GM21526 (cell line): ENCODE measurements around the gene PASK.

Experiments used
- ATAC-seq: cut with Tn5 transposase; IDR thresholded peaks from one replicate; pipeline ENCODE4 v1.9.1; 2021; ENCODE audit warnings: moderate library complexity; ENCODE audit not compliant: unreplicated experiment, low FRiP score

PASK gene

DNA sequence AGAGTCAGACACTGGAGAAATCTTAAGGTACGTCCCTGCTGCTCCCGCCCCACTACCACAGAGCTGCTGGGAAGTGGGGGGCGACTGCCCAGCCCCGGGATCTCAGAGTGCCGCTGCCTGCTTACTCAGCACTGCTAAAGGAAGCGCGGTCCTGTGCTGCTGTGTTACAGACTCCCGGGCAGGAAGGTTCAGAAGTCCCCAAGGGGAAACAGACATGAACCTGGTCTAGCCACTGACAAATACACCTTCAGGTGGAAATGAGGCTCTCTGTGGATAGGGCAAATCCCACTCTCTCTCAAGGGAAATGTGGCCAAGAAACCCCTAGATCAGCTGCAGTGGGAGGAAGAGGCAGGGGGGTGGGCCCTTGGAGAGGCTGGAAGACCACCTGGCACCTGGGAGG, 60.9 kb downstream of the PASK start:
- no peak for ATAC-seq

DNA sequence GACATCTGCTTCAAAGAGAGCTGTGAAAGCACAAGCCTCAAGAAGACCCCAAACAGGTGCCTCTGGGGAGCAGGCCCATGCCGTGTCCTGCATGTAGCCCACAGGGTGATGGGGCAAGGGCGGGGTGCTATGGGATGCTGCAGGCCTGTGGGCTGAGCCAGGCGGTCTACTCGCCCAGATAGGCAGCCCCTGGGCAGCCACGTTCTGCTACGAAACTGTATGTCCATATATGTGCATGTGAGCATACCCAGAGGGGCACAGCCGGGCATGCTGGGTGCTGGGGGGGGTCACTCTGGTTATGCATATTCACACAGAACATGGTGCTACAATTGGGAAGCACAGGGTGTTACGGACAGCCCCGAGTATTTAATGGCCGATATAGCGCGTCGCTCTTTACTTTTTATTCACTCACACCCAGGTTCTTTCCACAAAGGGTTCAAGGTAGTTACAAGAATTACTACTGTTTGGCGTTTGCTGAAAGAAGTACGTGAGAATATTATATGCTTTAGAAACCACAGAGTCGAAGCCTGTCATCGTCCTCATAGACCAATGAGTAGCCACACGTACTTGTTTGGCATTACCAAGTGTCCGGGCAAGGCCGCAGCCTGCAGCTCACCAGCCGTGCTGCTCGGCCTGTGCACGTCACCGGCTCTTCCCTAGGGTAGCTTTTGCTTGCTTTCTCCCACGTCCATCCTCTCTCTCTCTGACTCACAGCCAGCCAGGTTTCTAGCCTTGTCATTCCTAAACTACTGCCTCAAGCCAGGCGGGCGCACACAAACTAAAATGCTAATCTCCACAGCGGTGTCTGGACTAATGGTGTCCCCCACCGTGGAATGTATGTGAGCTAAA, 61.6 kb downstream of the PASK start:
- ATAC-seq, result no peak

DNA sequence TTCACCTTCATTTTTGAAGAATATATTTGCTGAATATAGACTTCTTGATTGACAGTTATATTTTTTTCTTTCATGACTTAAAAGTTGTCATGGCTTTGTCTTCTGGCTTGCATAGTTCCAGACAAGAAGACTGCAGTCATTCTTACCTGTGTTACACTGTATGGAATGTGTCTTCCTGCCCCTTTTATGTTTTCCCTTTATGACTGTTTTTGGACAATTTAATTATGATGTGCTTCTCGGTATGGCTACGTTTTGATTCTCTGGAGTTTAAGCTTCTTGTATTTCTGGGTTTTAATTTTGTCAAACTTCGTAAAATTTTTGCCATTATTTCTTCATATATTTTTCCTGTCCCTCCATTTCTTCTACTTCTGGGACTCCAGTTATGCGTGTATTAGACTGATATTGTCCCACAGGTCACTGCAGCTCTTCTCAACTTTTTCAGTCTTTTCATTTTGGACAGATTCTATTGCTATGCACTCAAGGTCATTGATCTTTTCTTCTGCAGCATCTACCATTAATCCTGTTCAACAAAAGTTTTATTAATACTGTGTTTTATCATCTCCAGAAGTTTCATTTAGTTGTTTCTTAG, 64.3 kb downstream of the PASK start:
- ATAC-seq, result no peak

DNA sequence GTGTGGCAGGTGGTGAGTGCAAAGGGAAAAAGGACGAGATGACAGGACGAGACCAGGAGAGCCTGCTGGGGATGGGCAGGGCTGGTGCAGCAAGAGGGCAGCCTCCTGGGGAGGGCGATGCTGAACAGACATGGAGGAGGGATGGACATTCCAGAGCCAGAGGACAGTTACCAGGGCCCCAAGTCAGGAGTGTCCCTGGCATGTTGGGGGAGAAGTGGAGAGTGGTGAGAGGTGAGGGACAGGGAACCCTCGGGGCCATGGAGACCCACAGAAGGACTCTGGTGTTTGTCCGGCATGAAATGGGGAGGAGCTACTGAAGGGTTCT, 66.2 kb downstream of the PASK start:
- no peak for ATAC-seq

DNA sequence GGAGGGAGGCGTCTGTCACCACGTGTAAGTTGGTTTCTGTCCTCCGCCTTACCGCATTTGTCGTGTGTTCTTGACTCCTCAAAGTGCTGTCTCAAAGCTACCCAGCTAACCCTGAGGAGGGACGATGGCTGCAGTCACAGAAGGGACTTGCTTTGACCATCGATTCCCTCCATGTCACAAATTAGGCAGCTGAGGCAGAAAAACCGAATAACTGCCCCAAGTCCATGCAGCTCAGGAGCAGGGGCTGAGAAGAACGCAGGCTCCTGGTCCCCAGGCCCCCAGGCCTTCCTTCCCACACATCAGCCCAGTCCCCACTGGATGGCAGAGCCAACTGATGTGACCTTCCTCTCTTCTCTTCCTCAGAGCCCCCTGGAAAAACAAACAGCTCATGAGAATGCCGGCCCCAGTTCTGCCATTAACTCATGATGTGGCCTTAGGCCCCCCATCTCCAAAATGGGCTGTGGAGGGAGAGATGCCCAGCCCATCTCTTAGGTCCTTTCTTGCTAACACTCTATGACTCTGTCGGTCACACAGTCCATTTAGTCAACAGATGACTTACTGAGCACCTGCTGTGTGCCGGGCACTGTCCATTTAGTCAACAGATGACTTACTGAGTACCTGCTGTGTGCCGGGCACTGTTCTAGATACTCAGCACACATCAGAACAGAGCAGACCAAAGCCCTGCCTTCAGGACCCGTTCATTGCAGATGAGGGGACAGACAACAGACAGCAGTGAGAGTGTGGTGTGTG, 66.8 kb downstream of the PASK start:
- ATAC-seq, result no peak

DNA sequence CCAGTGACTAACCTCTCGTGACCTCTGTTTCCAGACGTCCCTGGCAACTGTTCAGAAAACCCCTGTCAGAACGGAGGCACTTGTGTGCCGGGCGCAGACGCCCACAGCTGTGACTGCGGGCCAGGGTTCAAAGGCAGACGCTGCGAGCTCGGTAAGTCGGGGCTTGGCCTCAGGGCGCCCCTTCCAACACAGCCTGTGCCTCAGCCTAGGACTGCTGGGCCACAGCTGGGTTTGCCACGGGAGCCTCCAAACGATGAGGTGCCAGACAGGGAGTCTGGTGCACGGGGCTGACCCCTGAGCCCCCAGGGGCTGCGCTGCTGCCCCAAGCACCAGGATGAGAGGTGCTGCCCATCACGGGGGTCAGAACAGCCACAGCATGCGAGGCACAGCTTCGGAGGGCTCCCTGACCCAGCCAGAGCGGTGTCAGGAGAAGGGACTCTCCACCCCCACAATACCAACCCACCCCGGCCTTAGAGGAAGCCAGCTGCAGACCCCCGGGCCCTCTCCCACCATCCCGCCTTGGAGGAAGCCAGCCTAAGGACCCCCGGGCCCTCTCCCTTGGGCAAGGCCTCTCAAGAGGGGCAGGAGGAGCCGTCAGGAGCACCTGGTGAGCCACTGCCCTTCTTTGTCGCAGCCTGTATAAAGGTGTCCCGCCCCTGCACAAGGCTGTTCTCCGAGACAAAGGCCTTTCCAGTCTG, 67.5 kb downstream of the PASK start:
- no peak for ATAC-seq

DNA sequence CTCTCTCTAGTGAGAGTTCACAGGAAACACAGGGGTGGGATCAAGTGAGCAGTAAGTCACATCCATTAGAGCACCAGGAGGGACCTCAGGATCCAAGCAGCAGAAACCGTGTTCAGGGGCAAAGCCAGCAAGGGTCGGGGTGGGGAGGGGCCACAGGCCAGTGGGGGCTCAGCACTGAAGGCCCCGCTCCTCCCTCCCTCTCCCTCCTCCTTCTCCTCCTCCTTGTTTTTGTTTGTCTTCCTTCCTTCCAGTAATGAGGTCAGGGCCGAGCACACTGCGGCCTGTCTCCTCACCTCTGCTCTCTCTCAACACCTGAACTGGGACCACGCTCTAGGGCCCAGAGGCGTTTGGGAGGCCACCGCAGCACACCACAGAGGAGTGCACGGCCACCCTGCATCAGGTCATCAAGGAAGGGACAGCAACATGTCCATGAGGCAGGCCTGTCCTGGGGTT, 68.1 kb downstream of the PASK start:
- no peak for ATAC-seq

DNA sequence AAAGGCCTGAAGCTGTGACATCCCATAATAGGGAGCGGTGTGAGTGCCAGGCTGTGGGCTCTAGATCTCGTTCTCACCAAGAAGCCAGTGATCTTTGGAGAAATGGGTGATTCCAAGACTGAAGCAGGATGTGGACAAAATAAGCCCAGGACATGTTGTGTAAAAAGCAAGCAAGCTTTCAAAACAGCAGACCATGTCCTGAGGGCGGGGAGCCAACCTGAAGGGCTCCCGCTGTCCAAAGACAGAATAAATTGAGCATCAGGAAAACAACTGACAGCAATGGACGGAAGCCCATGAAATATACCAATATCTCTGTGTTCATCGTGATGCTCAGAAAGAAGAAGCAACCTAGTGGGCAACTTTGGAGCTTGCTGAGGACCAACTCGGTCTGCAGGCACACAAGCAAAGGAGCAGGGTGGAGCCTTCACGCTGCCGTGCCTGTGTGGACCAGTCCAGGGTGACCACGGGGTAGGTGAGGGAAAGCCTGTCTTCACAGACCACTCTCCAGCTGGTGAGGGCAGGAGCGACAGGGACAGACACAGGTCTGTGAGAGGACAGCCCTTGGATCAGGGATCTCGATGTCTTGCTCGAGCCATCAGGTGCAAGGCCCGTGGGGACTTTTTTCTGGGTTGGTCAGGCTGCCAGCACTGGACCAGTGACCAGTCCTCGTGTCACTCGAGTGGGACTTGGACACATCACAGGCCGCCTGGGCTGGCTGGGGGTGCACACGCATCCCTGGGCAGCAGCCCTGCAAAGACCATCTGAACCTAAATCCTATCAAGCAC, 68.7 kb downstream of the PASK start:
- no peak for ATAC-seq

DNA sequence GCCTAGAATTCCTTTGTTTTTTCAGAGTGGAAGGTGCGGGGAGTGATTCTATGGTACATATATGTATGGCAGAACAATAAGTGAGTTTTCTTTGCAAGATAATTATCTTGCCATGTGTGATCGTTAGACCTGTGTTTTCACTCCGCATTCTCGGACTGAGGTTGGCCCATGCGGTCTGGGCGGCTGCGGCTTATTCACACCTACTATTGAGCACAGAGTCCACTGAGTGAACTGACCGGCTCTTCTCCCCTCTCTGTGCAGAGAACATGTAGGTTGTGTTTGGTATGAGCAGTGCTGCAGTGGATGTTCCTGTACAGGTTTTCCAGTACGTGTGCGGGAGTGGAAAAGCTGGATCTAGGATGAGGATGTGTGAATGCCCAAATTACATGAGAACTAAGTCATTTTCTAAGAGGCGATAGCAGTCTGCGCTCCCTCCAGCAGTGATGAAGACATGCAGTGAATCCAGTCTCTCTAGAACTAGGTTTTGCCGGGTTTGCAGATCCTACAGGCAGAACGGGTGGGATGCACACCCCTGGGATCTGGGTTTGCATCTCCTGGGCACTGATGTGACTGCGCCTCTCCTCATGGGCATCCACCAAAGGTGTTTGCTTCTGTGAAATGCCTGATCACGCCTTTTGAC, 74.3 kb downstream of the PASK start:
- no peak for ATAC-seq

DNA sequence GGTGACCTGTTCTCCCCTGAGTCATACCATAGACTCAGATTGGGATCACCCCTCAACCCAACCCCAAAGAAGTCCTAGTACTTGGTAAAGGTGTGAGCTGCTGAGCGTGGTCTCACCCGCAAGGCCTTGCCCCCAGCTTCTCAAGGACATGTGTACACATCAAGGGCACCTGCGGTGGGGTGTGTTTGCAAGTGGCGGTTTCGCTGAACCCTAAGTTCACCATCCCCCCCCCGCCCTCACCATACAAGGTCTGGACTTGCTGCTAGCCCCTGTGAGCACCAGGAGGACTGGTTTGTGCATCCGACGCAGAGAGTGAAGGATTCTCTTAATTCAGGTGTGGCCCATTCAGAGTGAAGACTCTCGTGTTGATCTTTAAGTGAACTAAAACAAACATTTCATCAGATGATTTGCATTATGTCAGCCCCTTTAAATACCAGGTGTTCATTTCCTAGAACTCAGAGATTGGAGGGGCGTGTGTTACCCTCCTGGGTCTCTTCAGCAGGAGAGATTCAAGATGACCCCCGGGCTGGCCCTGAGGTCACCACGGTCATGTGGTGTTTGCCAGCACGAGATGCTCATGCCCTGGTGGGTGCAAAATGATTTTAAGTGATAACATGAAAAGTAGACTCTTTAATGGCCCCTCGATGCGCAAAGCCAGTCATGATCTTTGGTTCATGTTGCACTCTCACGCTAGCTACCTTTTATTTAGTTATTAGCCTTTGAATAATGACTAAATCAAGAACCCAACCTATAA, 75.0 kb downstream of the PASK start:
- ATAC-seq, result no peak

DNA sequence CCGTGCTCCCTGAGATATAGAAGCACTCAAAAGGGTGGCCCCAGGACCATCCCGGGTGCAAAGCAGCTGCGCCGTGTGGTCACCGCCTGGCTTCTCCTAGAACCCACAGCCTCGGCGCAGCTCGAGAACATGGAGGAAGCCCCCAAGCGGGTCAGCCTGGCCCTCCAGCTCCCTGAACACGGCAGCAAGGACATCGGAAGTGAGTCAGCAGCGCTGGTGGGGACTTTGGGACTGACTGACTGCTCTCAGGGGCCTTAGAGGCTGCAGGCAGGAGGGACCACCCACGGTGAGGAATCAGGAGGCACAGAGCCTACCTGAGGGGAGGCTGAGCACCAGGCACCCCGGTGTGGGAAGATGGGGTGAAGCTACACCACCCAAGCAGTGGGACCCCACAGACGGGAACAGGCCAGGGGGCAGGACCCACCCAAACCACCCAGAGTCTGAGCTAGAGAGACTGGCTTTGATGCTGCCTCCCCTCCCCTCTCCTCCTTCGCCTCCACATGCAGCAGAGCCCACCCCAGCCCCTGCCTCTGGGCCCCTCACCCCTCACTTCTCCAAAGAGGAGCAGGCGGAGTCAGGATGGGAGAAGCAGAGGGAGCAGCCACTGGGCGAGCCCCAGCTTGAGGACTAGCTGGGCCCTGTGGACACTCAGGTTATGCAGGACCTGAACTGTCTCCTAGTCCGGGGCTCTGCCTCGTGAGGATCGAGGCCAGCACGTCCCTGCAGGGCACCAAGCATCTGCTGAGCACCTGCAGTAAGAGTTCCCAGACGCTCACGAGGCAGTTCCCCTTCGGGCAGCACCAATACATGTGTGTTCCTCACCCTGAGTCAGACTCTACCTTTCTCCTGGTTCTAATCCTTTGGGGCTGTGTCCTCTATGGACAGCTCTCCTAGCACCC, 75.9 kb downstream of the PASK start:
- no peak for ATAC-seq

DNA sequence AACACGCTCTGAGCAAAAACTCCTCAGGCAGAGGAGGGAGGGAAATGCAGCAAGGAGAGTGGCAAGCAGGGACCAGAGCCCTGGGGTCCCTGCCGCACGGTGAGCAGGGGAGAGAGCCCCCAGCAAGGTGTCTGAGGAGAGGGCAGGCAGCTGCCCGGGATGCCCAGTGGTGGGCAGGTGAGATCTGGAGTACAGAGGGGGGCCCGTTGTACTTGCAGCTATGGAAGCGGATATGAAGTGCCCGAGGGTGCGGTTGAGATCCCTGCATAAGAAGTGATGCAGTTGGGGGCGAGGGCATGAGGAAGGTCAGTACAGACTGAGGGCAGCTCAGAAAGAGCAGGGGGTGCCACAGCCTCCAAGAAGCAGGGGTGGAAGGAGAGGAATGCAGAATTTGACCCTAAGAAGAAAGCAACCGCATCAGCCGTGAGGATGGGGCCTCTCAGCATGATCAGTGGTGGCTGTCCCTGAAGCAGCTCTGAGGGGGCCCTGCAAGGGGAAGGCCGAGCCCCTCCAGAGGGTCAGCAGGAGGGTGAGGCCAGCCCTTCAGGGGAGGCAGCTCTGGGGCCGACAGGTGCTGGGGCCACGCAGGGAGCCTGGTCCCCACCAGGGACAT, 76.6 kb downstream of the PASK start:
- no peak for ATAC-seq

DNA sequence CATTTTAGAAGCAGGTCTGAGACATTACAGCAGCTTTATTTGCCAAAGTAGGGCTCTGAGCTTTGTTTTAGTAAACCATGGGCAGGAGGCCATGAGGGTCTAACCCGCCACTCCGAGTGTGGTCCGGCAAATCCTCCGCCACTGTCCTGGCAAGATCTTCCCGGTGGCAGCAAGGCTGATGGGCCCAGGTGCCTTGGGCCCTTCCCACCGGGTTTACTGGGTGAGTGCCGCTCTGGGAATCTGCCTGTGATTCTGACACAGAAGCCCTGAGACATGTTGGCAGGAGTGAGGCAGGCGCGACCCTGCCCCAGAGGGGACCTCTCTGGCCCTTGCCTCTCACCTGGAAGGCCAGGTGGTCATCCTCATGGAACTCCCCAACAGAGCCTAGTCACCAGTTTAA, 77.1 kb downstream of the PASK start:
- no peak for ATAC-seq

DNA sequence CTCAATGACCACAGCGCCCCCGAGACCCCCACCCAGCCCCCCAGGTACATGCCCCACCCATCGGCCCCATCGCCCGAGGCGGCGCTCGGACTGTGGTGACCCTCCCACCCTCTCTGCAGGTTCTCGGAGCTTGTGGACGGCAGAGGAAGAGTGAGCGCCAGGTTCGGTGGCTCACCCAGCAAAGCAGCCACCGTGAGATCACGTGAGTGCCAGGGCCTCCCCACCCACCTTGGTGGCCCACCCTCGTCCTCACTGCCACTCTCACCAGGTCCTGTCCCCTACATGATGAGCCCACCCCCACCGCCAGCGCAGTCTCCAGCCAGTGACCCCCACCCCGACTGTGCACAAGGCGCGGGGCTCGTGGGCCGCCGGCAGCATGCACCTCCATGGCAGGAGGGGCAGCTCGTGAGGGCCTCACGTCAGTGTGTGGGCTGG, 77.6 kb downstream of the PASK start:
- no peak for ATAC-seq

DNA sequence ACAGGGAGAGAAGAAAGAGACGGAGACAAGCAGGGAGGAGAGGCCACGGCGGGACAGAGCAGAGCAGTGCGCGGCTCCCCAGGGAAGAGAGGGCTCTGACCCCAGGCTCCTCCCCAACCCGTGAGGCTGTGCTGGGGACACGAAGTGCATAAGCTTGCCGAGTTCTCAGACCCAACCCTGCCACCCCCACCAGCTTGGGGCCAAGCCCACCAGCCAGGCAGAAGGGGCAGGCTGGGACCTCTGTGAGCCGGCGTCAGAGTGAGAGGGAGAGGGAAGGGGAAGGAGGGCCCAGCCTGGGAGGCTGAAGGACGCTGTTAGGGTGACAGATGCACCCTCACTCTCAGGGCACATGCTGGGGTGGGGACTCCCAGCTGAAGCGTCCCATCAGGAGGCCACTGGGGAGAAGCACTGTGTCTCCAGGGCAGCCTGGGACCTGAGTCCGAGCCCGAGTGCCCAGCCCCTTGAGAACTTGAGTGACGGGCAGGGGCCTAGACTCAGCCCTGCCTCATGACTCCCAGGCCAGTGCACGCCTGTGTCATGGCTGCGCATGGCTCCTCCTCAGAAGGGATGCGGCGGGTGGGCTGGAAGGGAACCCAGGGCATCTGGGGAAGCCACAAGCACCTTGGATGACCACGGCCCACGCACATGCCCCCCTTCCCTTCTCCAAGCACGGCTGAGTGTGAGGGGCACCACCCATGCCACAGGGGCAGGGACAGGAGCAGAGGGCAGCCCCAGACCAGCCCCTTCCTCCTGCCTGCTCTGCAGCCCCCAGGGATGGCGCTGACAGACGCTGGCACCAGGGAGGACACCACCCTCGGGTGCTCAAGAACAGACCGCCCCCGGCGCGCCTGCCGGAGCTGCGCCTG, 78.2 kb downstream of the PASK start:
- no peak for ATAC-seq

DNA sequence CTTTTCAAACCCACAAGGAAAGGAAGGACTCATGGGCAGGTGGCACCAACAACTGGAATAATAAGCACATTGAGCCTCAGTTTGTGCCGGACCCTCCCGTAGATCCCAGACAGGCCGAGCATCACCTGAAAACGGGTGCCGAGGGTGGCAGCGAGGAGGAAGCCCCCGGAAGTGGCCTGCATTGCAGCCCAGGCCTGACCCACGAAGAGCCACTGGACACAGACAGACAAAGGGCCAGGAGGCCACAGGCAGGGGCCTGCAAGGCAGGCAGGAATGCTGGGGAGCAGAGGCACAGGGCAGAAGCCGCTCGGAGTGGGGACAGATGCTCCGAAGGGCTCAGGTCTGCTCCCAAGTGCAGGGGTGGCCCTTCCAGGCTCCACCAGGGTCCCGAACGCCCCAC, 78.9 kb downstream of the PASK start:
- ATAC-seq, result no peak

DNA sequence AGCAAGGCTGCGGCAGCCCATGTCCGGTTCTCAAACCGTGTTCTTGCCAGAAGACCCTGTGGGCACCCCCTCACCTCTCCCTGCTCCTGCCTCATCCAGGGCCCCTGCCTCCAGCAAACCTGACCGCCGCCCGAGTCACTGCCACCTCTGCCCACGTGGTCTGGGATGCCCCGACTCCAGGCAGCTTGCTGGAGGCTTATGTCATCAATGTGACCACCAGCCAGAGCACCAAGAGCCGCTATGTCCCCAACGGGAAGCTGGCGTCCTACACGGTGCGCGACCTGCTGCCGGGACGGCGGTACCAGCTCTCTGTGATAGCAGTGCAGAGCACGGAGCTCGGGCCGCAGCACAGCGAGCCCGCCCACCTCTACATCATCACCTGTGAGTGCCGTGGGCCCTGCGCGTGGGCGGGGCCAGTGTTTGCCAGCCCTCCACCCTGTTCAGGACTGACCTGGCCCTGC, 79.4 kb downstream of the PASK start:
- no peak for ATAC-seq
